GM21515 (cell line): Measurements from ENCODE around the gene METTL8.
A peak's percentile ranks its signal among the peaks of the same experiment; 100 is the strongest.
"Not testable (repeated sequence)": the region's sequence is repeated elsewhere in the genome, so short reads cannot be mapped to it uniquely, and the experiment has no call there.

Experiments used
- ATAC-seq: cut with Tn5 transposase; IDR thresholded peaks from one replicate; pipeline ENCODE4 v1.9.1; 2021; ENCODE audit not compliant: unreplicated experiment

The METTL8 gene

GRCh38 chr2:171430516-171431410 is 3.0 kb downstream of the METTL8 start:
- no peak for ATAC-seq

- not testable (repeated sequence) for ATAC-seq
Observed at GRCh38 chr2:171422710-171423495, 10.9 kb downstream of the METTL8 start.

- no peak for ATAC-seq
Observed at GRCh38 chr2:171420728-171421563, 12.8 kb downstream of the METTL8 start.

GRCh38 chr2:171419333-171419732 is 14.5 kb downstream of the METTL8 start:
- no peak for ATAC-seq

- peak; percentile 72 for ATAC-seq
Observed at GRCh38 chr2:171416009-171416926, 17.5 kb downstream of the METTL8 start.

- ATAC-seq, result not testable (repeated sequence)
Observed at GRCh38 chr2:171414645-171415044, 19.1 kb downstream of the METTL8 start.

GRCh38 chr2:171412571-171413175 is 21.1 kb downstream of the METTL8 start:
- no peak for ATAC-seq

GRCh38 chr2:171411791-171412483 is 21.9 kb downstream of the METTL8 start:
- ATAC-seq, result no peak

GRCh38 chr2:171411214-171411613 is 22.6 kb downstream of the METTL8 start:
- no peak for ATAC-seq

GRCh38 chr2:171410624-171411023 is 23.2 kb downstream of the METTL8 start:
- ATAC-seq, result no peak

GRCh38 chr2:171410101-171410500 is 23.7 kb downstream of the METTL8 start:
- ATAC-seq, result no peak

- no peak for ATAC-seq
Observed at GRCh38 chr2:171409436-171409971, 24.3 kb downstream of the METTL8 start.

GRCh38 chr2:171407676-171408044 is 26.1 kb downstream of the METTL8 start:
- ATAC-seq, result no peak

GRCh38 chr2:171407030-171407675 is 26.6 kb downstream of the METTL8 start:
- ATAC-seq, result no peak

GRCh38 chr2:171406044-171406443 is 27.7 kb downstream of the METTL8 start:
- peak; percentile 51 for ATAC-seq

GRCh38 chr2:171405546-171405945 is 28.2 kb downstream of the METTL8 start:
- no peak for ATAC-seq

- ATAC-seq, result no peak
Observed at GRCh38 chr2:171404719-171405118, 29.1 kb downstream of the METTL8 start.

- ATAC-seq, result no peak
Observed at GRCh38 chr2:171404261-171404660, 29.5 kb downstream of the METTL8 start.
